ENCODE measurements around the gene KRTAP5-9.

KRTAP5-9 gene

GRCh38 chr11:71502871-71503435 is 45.3 kb upstream of the KRTAP5-9 start:
- TF ChIP-seq CTCF (IDR thresholded peaks at IDR 0.05; ENCODE audit: borderline replicate concordance, insufficient read depth, low read depth, low read length) = no peak
- H3K4me3 ChIP-seq (ENCODE audit: low read depth, low read length) = no peak overlapping the region

- no peak for TF ChIP-seq CTCF (IDR thresholded peaks at IDR 0.05; ENCODE audit: borderline replicate concordance, insufficient read depth, low read depth, low read length)
- H3K4me3 ChIP-seq (ENCODE audit: low read depth, low read length) = no peak overlapping the region
These were observed 43.7 kb upstream of the KRTAP5-9 start for GRCh38 chr11:71504531-71504930.

GRCh38 chr11:71505001-71505400 is 43.2 kb upstream of the KRTAP5-9 start:
- TF ChIP-seq CTCF (IDR thresholded peaks at IDR 0.05; ENCODE audit: borderline replicate concordance, insufficient read depth, low read depth, low read length) = no peak
- no peak overlapping the region for H3K4me3 ChIP-seq (ENCODE audit: low read depth, low read length)

- no peak for TF ChIP-seq CTCF (IDR thresholded peaks at IDR 0.05; ENCODE audit: borderline replicate concordance, insufficient read depth, low read depth, low read length)
- H3K4me3 ChIP-seq (ENCODE audit: low read depth, low read length) = no peak overlapping the region
These were observed 42.4 kb upstream of the KRTAP5-9 start for GRCh38 chr11:71505781-71506180.

GRCh38 chr11:71507102-71507501 is 41.1 kb upstream of the KRTAP5-9 start:
- no peak for TF ChIP-seq CTCF (IDR thresholded peaks at IDR 0.05; ENCODE audit: borderline replicate concordance, insufficient read depth, low read depth, low read length)
- H3K4me3 ChIP-seq (ENCODE audit: low read depth, low read length) = no peak overlapping the region

- TF ChIP-seq CTCF (IDR thresholded peaks at IDR 0.05; ENCODE audit: borderline replicate concordance, insufficient read depth, low read depth, low read length) = no peak
- no peak overlapping the region for H3K4me3 ChIP-seq (ENCODE audit: low read depth, low read length)
These were observed 29.4 kb upstream of the KRTAP5-9 start for GRCh38 chr11:71518506-71519471.

GRCh38 chr11:71519546-71519945 is 28.7 kb upstream of the KRTAP5-9 start:
- TF ChIP-seq CTCF (IDR thresholded peaks at IDR 0.05; ENCODE audit: borderline replicate concordance, insufficient read depth, low read depth, low read length) = no peak
- H3K4me3 ChIP-seq (ENCODE audit: low read depth, low read length) = no peak overlapping the region
